Breast epithelium (tissue), 3 donors: Measurements from ENCODE around the gene OR10H1.

Experiments
- CTCF ChIP-seq, 3 donors: fragments of 450-650 bp; IDR thresholded peaks; one replicate each; pipeline ENCODE4 v1.5.1; 2016 to 2017; ENCODE audit warnings: antibody characterized with exemption in 3 of 3, mild to moderate bottlenecking in 3 of 3, moderate library complexity in 3 of 3
- POLR2A ChIP-seq: fragments of 450-650 bp; IDR thresholded peaks from one replicate; pipeline ENCODE4 v1.6.1; 2016; ENCODE audit warnings: antibody characterized with exemption, mild to moderate bottlenecking, moderate library complexity

- TF ChIP-seq CTCF (IDR thresholded peaks at IDR 0.05) (no peak), POLR2A (no peak)
These were observed 27.9 kb upstream of the OR10H1 start for GRCh38 chr19:15843203-15843893.
